GM18861 (cell line): ENCODE results near the gene PTPRC.

Experiments used
- ATAC-seq: cut with Tn5 transposase; IDR thresholded peaks from one replicate; pipeline ENCODE4 v1.9.1; 2021; ENCODE audit not compliant: unreplicated experiment

The PTPRC gene

DNA sequence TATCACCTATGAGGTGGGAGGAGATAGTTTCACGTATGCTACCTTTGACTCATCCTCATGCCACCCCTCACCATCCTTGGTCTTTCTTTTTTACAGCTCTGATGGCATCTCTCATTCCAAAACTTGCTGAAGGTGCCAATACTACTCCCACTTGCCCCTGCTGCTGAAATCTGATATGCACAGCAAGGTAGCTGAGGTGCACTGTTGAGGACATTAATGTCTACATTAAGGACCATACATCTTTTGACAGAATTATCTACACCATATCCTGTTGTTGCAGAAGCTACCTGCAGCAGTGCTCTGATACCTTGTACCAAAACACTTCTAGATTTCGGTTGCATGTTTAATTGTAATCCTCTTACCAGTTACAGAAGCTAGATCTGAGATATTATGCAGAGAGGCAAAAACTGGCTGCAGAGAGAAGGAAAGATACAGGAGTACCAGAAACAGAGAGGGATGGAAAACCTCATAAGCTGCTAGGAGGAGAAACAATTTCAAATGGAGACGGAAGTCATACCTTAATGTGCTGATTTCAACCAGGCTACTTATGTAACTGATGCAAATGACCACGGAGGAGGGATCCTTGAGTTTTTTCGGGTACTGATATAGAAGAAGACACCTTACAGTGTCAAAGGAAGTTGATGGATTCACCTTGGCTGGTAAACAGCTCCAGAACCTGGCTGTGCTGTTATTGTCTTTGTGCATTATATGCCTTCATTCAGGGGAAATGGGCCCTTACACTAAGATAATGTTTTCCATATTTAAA lies 19.3 kb upstream of the PTPRC start:
- no peak for ATAC-seq

GRCh38 chr1:198620218-198620617 lies 18.6 kb upstream of the PTPRC start:
- no peak for ATAC-seq

DNA sequence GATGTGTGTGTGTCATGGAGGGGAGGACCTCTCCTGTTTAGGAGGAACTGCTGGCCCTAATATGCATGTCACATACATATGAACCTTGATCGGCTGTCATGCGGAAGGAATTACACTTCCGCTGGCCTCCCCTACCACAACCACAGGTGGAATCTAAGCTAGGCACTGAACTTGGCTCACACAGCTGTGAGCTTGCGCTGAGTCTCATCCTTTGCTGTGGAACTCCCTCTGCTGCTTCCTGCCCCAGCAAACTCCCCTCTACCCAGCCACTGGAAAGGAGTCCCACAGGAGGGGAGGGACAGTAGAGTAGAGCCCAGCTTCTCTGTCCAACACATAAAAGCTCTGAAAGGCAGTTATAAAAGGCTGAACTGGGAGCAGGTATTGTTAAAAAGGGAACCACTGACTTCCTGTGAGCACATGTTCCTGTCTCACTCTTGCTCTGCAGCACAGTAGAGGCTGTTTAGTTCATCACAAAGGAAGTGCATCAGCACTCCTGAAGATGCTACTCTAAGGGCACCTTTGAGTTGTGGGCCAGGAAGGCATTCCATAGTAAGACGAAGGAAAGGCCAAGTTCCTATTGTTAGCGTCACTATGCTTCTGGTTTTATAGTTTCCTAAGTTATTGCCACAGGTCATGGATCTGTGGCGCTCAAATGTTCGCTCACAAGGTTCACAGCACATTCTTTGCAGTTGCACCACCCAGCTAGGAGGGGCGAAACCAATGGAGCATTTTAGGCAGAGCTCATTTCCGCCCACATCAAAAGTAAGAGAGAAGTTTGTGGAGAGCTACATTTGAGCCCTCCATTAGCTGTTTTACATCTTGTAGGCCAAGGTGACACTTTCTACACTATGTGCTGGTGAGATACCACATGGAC lies 17.7 kb upstream of the PTPRC start:
- ATAC-seq = peak; percentile 59

DNA sequence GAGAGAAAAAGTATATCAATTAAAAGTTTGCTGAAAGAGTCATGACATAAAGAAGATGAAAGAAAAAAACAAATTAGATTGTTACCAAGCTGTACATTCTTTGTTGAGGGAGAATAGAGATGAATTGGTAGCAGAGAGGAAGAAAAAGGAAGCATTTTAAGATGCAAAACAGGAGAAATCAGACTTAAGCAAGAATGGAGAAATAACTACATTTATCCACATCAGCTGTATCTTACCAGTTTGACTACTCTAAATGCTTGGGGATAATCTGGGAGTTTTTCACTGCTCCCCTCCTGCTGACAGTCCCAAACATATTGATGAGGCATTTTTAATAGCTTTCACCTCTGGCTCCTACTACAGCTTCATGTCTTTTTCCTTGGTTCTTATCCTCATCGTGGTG lies 16.8 kb upstream of the PTPRC start:
- ATAC-seq = no peak

DNA sequence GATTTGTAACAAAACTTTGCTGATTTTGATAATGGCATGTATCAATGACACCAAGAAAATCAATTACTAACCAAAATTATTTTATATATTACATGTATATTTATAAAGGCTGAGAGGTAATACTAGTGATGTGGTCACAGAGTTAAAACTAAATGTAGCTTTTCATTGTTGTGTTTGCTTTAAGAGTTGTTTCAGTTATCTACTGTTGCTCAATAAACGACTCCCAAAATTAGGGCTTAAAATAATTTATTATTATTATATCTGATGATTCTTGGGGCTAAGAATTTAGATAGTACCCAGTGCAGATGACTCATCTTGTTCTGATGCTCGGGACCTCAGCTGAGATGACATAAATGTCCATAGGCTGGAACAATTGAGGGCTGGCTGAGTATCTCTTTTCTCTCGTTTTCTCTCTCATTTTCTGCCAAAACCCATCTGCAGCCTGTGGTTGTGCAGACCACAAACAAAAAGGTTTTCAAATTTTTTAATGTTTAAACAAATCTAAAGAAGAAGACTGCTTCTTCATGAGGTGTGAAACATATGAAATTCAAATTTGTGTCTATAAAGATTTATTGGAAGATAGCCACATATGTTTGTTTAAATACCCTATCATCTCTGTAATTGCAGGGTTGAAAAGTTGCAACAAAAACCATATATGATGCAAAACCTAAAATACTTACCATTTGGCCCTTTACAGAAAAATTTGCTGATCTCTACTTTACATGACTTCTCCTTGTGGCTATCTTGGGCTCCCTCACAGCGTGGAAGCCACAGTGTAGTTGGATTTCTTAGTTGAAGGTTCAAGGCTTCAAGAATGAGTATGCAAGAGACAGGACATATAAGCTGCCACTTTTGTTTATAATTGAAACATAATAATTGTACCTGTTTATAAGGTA lies 14.8 kb upstream of the PTPRC start:
- peak; percentile 22 for ATAC-seq

- no peak for ATAC-seq
These were observed 14.2 kb upstream of the PTPRC start for GRCh38 chr1:198624648-198624980.

GRCh38 chr1:198627436-198628066 lies 11.3 kb upstream of the PTPRC start:
- no peak for ATAC-seq

- ATAC-seq = no peak
These were observed 10.8 kb upstream of the PTPRC start for GRCh38 chr1:198628067-198628455.

DNA sequence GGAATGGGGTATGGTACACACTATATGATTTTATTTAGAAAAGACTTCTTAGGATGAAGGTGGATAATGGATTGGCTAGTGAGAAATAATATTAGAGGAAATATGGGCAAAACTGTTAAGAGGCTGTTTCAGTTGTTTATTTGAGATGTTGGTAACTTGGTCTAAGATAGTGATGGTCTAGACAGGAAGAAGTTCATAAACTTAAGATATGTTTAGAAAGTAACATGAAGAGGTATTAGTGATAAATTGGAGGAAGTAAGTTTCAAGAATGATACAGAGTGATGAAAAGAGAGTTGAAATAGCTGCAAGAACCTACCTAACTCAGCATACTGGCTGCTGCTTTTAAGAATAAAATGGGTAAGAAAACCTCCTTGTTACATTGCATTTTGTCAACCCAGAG lies 9.2 kb upstream of the PTPRC start:
- no peak for ATAC-seq

DNA sequence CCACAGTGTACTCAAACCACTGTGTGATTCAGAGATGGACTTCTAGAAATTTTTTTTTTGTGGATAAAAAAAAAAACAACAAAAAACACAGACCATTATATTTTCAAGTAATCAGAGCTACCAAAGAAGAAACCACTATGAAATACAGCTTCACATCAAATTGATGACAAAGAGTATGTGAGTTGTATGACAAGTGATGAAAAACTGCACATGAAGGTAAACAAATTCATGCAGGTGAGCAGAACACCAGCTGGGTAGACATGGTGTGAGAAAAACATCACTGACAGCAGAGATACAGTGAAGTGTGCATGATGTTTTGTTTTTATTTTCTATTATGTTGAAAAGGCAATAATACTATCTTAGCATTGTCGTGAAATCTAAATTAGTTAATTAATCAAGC lies 8.0 kb upstream of the PTPRC start:
- peak; percentile 39 for ATAC-seq

DNA sequence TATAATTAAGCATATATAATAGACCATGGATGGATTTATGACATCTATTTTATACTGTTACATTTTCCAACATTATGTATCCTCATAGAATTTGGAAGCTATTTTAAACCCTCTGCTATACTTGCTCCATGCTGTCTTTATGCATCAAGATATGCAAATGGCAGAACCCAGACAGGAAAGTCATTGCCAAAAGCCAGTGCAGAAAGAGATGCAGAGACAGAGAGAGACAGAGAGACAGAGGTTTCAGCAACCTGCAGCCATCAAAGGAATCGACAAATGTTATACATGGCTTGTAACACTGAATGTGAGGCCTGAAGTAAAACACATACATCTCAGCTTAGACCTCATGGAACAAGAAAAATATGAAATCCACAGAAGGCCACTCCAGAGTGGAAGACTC lies 7.5 kb upstream of the PTPRC start:
- no peak for ATAC-seq

- ATAC-seq = no peak
These were observed 6.8 kb upstream of the PTPRC start for GRCh38 chr1:198632007-198632406.

GRCh38 chr1:198633675-198634121 lies 5.1 kb upstream of the PTPRC start:
- ATAC-seq = no peak

DNA sequence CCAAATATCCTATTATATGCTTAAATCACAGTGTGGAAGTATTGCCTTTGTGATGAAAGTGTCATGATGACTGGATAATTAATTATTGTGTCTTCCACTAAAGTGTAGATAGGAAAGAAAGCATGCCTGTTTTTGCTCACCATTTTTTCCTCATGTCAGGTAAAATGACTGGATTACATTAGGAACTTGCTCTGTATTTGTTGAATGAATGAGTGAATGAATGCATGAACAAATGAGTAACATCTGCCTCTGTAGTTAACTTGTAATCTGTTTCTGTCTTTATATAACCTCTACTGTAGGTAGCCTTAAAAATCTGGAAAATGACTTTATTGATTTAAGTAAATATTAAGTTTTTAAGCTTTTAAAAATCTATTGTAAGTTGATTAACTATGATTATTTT lies 2.9 kb upstream of the PTPRC start:
- no peak for ATAC-seq

- no peak for ATAC-seq
These were observed 2.4 kb upstream of the PTPRC start for GRCh38 chr1:198636391-198636790.

- no peak for ATAC-seq
These were observed 1.7 kb upstream of the PTPRC start for GRCh38 chr1:198637157-198637556.

DNA sequence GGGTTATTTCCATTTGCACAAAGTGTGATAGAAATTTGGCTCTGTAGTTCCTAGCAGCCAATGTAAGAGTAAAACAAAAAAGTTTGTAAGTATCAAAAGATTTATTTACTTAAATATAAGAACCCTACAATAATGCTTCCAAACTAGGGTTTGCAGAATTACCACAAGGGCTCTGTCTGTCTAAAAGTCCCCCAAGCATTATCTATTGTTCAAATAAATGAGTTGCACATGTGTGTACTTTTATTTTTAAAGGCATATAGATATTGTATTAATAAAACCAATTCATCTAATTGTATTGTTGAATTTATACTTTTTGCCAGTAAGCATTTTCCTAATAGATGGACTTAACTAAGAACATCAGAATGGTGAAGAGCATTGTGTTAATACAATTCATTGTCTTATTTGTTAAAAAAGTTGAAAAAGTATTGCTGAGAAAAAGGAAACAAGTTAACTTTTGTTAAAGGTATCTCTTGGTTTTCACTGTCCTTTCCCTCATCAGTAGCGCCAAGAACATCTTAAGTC lies 863 bp upstream of the PTPRC start:
- ATAC-seq = no peak

DNA sequence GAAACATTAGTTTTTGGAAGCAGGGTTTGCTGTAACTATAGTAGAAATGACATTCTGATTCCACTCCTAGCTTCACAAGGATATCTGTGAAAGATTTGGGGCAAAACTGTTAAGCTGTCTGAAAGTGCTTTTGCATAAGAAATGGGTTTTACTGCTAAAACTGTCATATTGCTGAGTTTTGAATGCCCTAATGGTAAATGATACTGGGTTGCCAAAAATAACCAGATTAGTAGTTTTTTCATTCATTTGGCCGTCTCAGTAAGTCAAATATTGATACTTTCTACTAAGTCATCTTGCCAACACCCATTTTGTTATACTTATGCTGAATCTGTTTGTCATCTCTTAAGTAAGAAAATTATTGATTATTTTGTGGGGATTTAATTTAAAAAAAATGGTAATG lies 399 bp upstream of the PTPRC start:
- peak; percentile 14 for ATAC-seq

DNA sequence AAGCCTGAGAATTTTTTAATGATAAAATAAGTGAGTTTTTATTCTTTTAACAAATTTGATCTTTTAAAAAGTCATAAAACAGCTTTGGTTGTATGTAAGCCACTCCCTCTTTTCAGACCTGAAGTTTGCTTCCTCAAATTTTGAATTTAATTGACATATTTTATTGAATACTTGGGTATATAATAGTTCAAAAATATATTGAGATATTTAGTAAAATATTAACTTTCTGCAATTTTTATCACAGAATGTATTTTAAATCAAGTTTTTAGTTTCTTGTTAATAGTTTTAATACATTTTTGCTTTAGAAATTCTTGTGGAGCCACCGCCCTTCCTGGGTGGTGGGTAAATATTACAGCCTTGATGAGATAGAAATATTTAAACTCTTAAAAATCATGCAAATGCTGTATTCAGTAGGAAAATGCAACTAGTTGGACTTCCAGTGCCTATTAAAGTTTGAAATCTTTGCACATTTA lies 867 bp downstream of the PTPRC start:
- no peak for ATAC-seq

GRCh38 chr1:198640174-198640573 lies 1.3 kb downstream of the PTPRC start:
- ATAC-seq = no peak

- ATAC-seq = peak; percentile 31
These were observed 2.7 kb downstream of the PTPRC start for GRCh38 chr1:198641501-198641900.
